CD4-positive, alpha-beta memory T cell (primary cell): ENCODE measurements around the gene RFPL1. TPM values are rescaled to one million over a fixed set of nuclear protein-coding genes. Genes with fewer than 3 reads are reported as not detected.

ENCODE experiments used
- CTCF ChIA-PET: fragments of 350-600 bp; sonication (Branson Sonifier 250); formaldehyde crosslinking; loops from one replicate; lab custom pipeline; 2021; ENCODE audit warnings: inconsistent platforms; ENCODE audit not compliant: partially characterized antibody; lab: Charles Lee
- POLR2A ChIA-PET: fragments of 350-600 bp; sonication (Branson Sonifier 250); formaldehyde crosslinking; loops from one replicate; lab custom pipeline; 2021; ENCODE audit not compliant: partially characterized antibody; lab: Charles Lee
- DNase-seq, 5 donors: peaks; one replicate each; pipeline versions ENCODE4 v3.0.0 to v3.0.0-alpha.2; 2020 to 2022; ENCODE audit warnings: mixed read lengths in 1 of 5
- H3K27ac ChIP-seq: one replicate; pipeline ENCODE4 v1.7.0; 2013; ENCODE audit warnings: low read depth, low read length
- H3K27me3 ChIP-seq: 2 replicates; pipeline ENCODE4 v1.7.0; 2013; ENCODE audit warnings: mild to moderate bottlenecking, low read length, moderate library complexity; ENCODE audit not compliant: insufficient read depth
- H3K36me3 ChIP-seq: 2 replicates; pipeline ENCODE4 v1.7.0; 2013; ENCODE audit warnings: mild to moderate bottlenecking, low read length, moderate library complexity; ENCODE audit not compliant: insufficient read depth
- H3K4me1 ChIP-seq: 2 replicates; pipeline ENCODE4 v1.7.0; 2013; ENCODE audit warnings: mild to moderate bottlenecking, low read length, moderate library complexity; ENCODE audit not compliant: insufficient read depth
- H3K4me3 ChIP-seq, 2 donors: one replicate each; pipeline ENCODE4 v1.7.0; 2013; ENCODE audit warnings: low read length in 2 of 2, mild to moderate bottlenecking in 1 of 2
- H3K9me3 ChIP-seq, 2 donors: one replicate each; pipeline ENCODE4 v1.7.0; 2013; ENCODE audit warnings: low read length in 2 of 2, control low read depth in 1 of 2; ENCODE audit not compliant: control insufficient read depth in 1 of 2
- H3K27ac Mint-ChIP-seq, 7 donors: one replicate each; pipeline ENCODE4 v1.8.0; 2020 to 2021; ENCODE audit warnings: mixed read lengths in 7 of 7, mild to moderate bottlenecking in 6 of 7, inconsistent platforms in 3 of 7, moderate library complexity in 3 of 7
- H3K27me3 Mint-ChIP-seq, 2 donors: one replicate each; pipeline ENCODE4 v1.8.0; 2020 to 2021; ENCODE audit warnings: mixed read lengths in 2 of 2
- H3K36me3 Mint-ChIP-seq, 2 donors: one replicate each; pipeline ENCODE4 v1.8.0; 2020 to 2021; ENCODE audit warnings: mixed read lengths in 2 of 2, inconsistent platforms in 1 of 2, mild to moderate bottlenecking in 1 of 2
- H3K4me1 Mint-ChIP-seq, 4 donors: one replicate each; pipeline ENCODE4 v1.8.0; 2020 to 2021; ENCODE audit warnings: mixed read lengths in 4 of 4, mild to moderate bottlenecking in 1 of 4
- H3K4me3 Mint-ChIP-seq, 8 donors: one replicate each; pipeline ENCODE4 v1.8.0; 2020 to 2021; ENCODE audit warnings: mixed read lengths in 8 of 8, mild to moderate bottlenecking in 7 of 8, moderate library complexity in 6 of 8, inconsistent platforms in 3 of 8
- H3K9me3 Mint-ChIP-seq, 8 donors: one replicate each; pipeline ENCODE4 v1.8.0; 2020 to 2021; ENCODE audit warnings: mixed read lengths in 8 of 8, mild to moderate bottlenecking in 5 of 8, inconsistent platforms in 3 of 8, moderate library complexity in 1 of 8
- intact Hi-C: fragments of 100-400 bp; cut with micrococcal nuclease; formaldehyde crosslinking; loops from one replicate; pipeline ENCODE4 v1.15.1; 2023
- polyA plus RNA-seq, 2 donors: library from polyadenylated mRNA; unstranded; fragments of 300-500 nt; fragmentation: Illumina TruSeq; gene quantifications; one replicate each; pipeline ENCODE4 v1.2.3, GENCODE V29; 2021
- total RNA-seq, 2 experiments: library from RNA; stranded (reverse); gene quantifications; one replicate each; pipeline ENCODE4 v1.2.3, GENCODE V29; 2021

RFPL1 gene
- total and polyA plus RNA-seq, 4 experiments from 2014 or later = not detected

DNA sequence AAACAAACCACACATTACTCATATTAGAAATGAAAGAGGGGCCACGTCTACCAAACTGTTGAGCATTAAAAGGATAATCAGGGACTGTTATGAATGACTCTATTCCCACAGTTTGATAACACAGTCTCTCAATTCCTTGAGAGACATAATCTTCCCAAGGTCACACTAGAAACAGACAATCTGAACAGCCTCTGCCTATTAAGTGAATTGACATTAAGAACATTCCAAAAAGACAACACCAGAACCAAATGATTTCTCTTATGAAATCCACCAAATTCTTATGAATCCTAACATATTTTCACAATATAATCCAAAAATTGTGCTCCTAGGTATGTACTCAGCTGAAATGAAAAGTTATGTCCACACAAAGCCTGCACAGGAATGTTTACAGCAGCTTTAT lies 4.6 kb downstream of the RFPL1 start:
- no peaks in the 10 kb centered on the region for H3K4me1 ChIP-seq
- no peak for DNase-seq
- H3K27ac ChIP-seq = no peak overlapping the region
- no peaks in the 10 kb centered on the region for H3K4me1 Mint-ChIP-seq
- H3K27me3 Mint-ChIP-seq = peaks cover 4% of the 10 kb centered on the region in 2 donors
- no peaks in the 10 kb centered on the region for H3K36me3 ChIP-seq
- ChIA-PET POLR2A (no interaction called here), CTCF (no interaction called here)
- H3K9me3 Mint-ChIP-seq = no peaks in the 10 kb centered on the region
- no peaks in the 10 kb centered on the region for H3K9me3 ChIP-seq
- H3K4me3 ChIP-seq = no peak overlapping the region
- H3K27me3 ChIP-seq = no peaks in the 10 kb centered on the region
- intact Hi-C loops = no loop called here
- H3K36me3 Mint-ChIP-seq = peaks cover 0 to 3% of the 10 kb centered on the region in 2 donors
- no peak overlapping the region for H3K27ac Mint-ChIP-seq
- no peak overlapping the region for H3K4me3 Mint-ChIP-seq

DNA sequence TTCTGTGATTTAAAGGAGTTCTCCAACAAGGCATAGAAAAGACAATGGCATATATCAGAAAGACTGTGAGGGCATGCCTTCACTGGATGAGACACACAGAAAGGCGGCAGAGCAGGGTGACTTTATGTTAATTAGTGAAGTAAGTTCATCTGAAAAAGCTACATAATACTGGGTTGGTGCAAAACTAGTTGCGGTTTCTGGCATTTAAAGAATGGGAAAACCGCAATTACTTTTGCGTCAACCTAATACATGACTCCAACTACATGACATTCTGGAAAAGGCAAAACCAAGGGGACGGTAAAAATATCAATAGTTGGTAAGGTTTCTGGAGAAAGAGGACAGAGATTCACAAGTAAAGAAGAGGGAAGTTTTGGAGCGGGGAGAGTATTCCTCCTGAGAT lies 5.1 kb downstream of the RFPL1 start:
- Mint-ChIP-seq H3K4me3 (no peak overlapping the region), H3K27me3 (peaks cover 4% of the 10 kb centered on the region in 2 donors), H3K36me3 (peaks cover 0 to 3% of the 10 kb centered on the region in 2 donors), H3K27ac (no peak overlapping the region), H3K4me1 (no peaks in the 10 kb centered on the region), H3K9me3 (peaks cover 0 to 2% (median 0%) of the 10 kb centered on the region in 8 donors)
- no peak for DNase-seq
- POLR2A ChIA-PET = no interaction called here
- intact Hi-C loops = no loop called here
- Histone ChIP-seq H3K36me3 (no peaks in the 10 kb centered on the region), H3K4me3 (no peak overlapping the region), H3K27me3 (no peaks in the 10 kb centered on the region), H3K9me3 (no peaks in the 10 kb centered on the region), H3K27ac (no peak overlapping the region), H3K4me1 (no peaks in the 10 kb centered on the region)
- CTCF ChIA-PET = no interaction called here

DNA sequence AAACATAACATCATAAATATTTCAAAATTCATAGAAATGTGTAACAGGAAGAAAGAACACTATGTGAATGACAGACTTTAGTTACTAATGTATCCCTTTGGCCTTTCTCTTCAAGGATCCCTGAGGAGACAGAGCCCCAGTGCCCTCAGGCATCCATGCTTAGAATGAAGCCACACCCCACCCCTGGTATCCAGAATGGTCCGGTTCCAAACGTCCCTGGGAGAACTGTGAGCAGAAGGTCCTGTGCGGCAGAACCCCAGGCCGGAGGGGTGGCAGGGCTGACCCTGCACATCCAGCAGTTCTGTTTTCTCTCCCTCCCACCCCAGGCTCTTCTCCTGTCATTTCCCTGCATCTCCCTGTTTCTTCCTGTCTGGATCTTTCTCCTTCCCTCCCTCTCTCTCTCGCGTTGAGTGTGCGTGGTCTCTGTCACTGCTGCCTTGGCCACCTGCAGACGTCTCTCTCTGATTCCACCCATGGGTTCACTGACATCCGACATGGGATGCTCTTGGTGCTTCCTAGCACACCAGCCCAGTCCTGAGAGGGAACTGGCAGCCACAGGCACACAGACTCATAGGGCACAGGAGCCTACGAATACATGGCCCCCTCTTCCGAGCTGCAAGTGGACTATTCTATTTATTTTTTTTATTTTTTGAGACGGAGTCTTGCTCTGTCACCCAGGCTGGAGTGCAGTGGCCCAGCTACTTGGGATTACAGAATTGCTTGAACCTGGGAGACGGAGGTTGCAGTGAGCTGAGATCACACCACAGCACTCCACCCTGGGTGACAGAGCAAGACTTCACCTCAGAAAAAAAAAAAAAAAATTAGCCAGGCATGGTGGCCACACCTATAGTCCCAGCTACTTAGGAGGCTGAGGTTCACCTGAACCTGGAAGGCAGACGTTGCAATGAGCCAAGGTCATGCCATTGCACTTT lies 5.7 kb downstream of the RFPL1 start:
- Mint-ChIP-seq H3K27me3 (peaks cover 4% of the 10 kb centered on the region in 2 donors), H3K4me3 (no peak overlapping the region), H3K27ac (no peak overlapping the region), H3K9me3 (peaks cover 0 to 3% (median 0%) of the 10 kb centered on the region in 8 donors), H3K36me3 (peaks cover 0 to 3% of the 10 kb centered on the region in 2 donors), H3K4me1 (no peaks in the 10 kb centered on the region)
- no peak overlapping the region for H3K4me3 ChIP-seq
- intact Hi-C loops = no loop called here
- no peak overlapping the region for H3K27ac ChIP-seq
- CTCF ChIA-PET = no interaction called here
- no peaks in the 10 kb centered on the region for H3K27me3 ChIP-seq
- H3K36me3 ChIP-seq = no peaks in the 10 kb centered on the region
- no peak for DNase-seq
- no peaks in the 10 kb centered on the region for H3K9me3 ChIP-seq
- POLR2A ChIA-PET = no interaction called here
- H3K4me1 ChIP-seq = no peaks in the 10 kb centered on the region

DNA sequence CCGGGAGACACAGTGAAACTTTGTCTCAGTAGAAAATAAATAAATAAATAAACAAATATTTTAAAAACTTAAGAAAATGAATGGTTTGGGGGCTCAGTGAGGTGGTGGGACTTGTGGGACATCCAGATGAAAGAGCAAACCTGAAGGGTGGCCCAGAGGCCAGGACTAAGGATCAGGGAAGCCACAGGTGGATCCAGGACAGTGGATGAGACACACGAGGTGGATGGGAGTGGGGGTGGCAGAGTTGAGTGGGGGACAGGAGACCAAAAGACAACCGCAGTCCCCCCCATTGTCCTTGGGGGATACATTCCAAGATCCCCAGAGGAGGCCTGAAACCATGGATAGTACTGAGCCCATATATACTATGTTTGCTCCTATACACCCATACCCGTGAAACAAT lies 7.1 kb downstream of the RFPL1 start:
- ChIA-PET CTCF (no interaction called here), POLR2A (no interaction called here)
- peaks cover 2 to 4% of the 10 kb centered on the region in 2 donors for H3K27me3 Mint-ChIP-seq
- H3K27me3 ChIP-seq = no peaks in the 10 kb centered on the region
- intact Hi-C loops = no loop called here
- peaks cover 0 to 3% (median 0%) of the 10 kb centered on the region in 8 donors for H3K9me3 Mint-ChIP-seq
- H3K36me3 ChIP-seq = no peaks in the 10 kb centered on the region
- H3K4me3 Mint-ChIP-seq = no peak overlapping the region
- no peaks in the 10 kb centered on the region for H3K9me3 ChIP-seq
- no peak overlapping the region for H3K27ac ChIP-seq
- DNase-seq = no peak
- no peak overlapping the region for H3K27ac Mint-ChIP-seq
- H3K4me1 Mint-ChIP-seq = no peaks in the 10 kb centered on the region
- H3K4me3 ChIP-seq = no peak overlapping the region
- peaks cover 0 to 3% of the 10 kb centered on the region in 2 donors for H3K36me3 Mint-ChIP-seq
- H3K4me1 ChIP-seq = no peaks in the 10 kb centered on the region

DNA sequence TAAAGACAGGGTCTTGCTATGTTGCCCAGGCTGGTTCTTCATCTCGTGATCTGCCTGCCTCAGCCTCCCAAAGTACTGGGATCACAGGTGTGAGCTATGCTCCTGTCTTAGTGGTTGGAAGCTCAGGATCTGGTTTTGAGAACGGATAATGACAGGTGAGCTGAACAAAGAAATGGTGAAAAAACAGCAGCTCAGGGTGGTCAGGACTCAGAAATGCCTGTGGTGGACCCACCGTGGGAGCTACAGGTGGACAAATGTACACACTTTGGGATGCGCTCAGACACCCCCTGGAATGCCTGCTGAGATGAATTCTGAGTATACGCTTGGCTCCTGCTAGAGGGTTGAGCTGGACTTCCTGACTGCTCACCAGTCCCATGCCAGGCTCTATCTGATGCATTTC lies 9.5 kb downstream of the RFPL1 start:
- no peaks in the 10 kb centered on the region for H3K9me3 ChIP-seq
- POLR2A ChIA-PET = no interaction called here
- no peaks in the 10 kb centered on the region for H3K36me3 ChIP-seq
- no peak for DNase-seq
- H3K4me1 ChIP-seq = no peaks in the 10 kb centered on the region
- Mint-ChIP-seq H3K27ac (no peak overlapping the region), H3K4me1 (no peaks in the 10 kb centered on the region), H3K9me3 (peaks cover 0 to 4% (median 0%) of the 10 kb centered on the region in 8 donors), H3K36me3 (no peaks in the 10 kb centered on the region), H3K4me3 (no peak overlapping the region), H3K27me3 (peaks cover 2 to 4% of the 10 kb centered on the region in 2 donors)
- H3K27ac ChIP-seq = no peak overlapping the region
- no peaks in the 10 kb centered on the region for H3K27me3 ChIP-seq
- intact Hi-C loops = no loop called here
- CTCF ChIA-PET = interaction anchor here (1.1 kb wide), 1 partner anchor 24 kb away, joined by 3 read pairs; no protein-coding TSS in a partner anchor
- no peak overlapping the region for H3K4me3 ChIP-seq

DNA sequence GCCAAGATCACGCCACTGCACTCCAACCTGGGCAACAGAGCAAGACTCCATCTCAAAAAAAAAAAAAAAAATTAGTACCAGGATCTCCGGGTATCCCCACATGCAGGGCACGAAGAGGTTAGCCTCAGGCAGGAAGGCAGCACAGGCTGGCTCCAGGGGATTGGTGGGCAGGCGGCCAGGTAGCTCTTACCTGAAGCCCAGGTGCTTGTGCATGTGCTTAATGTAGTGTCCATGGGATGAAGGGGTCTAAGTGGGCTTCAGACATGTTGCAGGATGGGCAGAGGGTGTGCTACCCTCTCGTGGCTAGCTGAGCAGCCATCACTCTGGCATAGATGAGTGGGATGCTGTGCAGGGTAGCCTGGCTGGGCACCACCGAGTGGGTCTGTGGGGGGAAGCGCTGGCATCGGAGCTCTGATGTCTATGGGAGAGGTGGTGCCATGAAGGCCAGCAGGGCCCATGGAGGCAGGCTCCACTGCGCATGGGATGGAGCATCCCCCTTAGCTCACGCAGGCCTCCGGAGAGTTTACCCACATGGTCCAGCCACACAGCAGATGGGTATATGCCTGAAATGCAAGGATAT lies 11.0 kb downstream of the RFPL1 start:
- no peak overlapping the region for H3K4me3 Mint-ChIP-seq
- Histone ChIP-seq H3K27me3 (no peaks in the 10 kb centered on the region), H3K27ac (no peak overlapping the region), H3K9me3 (no peaks in the 10 kb centered on the region), H3K4me1 (no peaks in the 10 kb centered on the region), H3K36me3 (no peaks in the 10 kb centered on the region), H3K4me3 (no peak overlapping the region)
- H3K36me3 Mint-ChIP-seq = no peaks in the 10 kb centered on the region
- ChIA-PET CTCF (interaction anchor here (1.0 kb wide), 1 partner anchor 23 kb away, joined by 3 read pairs; no protein-coding TSS in a partner anchor), POLR2A (no interaction called here)
- peaks cover 0 to 1% of the 10 kb centered on the region in 2 donors for H3K27me3 Mint-ChIP-seq
- H3K4me1 Mint-ChIP-seq = no peaks in the 10 kb centered on the region
- no peak overlapping the region for H3K27ac Mint-ChIP-seq
- intact Hi-C loops = no loop called here
- DNase-seq = no peak
- peaks cover 0 to 4% (median 0%) of the 10 kb centered on the region in 8 donors for H3K9me3 Mint-ChIP-seq

DNA sequence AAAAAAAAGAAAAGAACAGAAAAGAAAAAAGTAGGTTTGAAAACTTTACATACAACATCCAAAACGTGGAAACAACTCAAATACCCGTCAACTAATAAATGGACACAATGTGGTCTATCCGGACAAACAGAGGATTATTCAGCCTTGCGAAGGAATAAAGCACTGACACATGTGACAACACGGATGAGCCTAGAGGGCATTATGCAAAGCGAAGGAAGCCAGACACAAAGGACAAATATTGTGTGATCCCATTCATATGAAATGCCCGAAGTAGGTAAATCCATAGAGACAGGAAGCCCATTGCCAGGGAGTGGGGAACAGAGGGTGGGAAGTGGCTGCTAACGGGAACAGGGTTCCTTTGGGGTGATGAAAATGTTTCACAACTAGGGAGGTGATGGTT lies 11.8 kb downstream of the RFPL1 start:
- Histone ChIP-seq H3K27me3 (no peaks in the 10 kb centered on the region), H3K4me3 (no peak overlapping the region), H3K9me3 (no peaks in the 10 kb centered on the region), H3K27ac (no peak overlapping the region), H3K36me3 (no peaks in the 10 kb centered on the region), H3K4me1 (no peaks in the 10 kb centered on the region)
- Mint-ChIP-seq H3K4me1 (no peaks in the 10 kb centered on the region), H3K9me3 (peaks cover 0 to 4% (median 0%) of the 10 kb centered on the region in 8 donors), H3K4me3 (no peak overlapping the region), H3K36me3 (no peaks in the 10 kb centered on the region), H3K27me3 (peaks cover 0 to 1% of the 10 kb centered on the region in 2 donors), H3K27ac (no peak overlapping the region)
- POLR2A ChIA-PET = no interaction called here
- CTCF ChIA-PET = no interaction called here
- intact Hi-C loops = no loop called here
- no peak for DNase-seq
